GM18858 (cell line): ENCODE measurements around the gene GAA.

Experiments used
- ATAC-seq: cut with Tn5 transposase; IDR thresholded peaks from one replicate; pipeline ENCODE4 v1.9.1; 2021; ENCODE audit not compliant: unreplicated experiment

Gene GAA

DNA sequence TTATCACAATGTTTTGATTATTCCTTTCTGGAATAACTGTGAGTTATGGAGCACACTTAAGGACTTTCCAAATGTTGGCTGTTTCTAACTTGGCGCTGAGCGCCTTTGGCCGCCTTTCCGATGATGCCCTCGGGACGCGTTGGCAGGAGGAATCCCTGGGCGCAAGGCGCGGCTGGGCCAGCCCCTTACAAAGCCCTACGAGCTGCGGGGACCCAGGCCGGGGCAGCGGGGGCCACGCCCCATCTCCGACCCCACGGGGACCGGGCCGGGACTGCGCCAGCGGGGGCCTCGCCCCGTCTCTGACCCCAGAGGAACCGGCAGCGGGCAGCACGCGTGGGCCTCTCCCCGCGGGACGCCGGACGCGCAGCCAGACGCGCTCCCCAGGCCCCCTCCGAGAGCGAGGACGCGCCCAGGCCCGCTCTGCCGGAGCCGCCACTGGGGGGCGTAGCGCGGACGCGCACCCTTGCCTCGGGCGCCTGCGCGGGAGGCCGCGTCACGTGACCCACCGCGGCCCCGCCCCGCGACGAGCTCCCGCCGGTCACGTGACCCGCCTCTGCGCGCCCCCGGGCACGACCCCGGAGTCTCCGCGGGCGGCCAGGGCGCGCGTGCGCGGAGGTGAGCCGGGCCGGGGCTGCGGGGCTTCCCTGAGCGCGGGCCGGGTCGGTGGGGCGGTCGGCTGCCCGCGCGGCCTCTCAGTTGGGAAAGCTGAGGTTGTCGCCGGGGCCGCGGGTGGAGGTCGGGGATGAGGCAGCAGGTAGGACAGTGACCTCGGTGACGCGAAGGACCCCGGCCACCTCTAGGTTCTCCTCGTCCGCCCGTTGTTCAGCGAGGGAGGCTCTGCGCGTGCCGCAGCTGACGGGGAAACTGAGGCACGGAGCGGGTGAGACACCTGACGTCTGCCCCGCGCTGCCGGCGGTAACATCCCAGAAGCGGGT, at the start of gene GAA:
TSS of gene GAA (plus strand) at position 571 of the 935 bp plus-strand sequence. CDS start 3,006 bp downstream, outside the sequence.
- ATAC-seq = peak; percentile 51

DNA sequence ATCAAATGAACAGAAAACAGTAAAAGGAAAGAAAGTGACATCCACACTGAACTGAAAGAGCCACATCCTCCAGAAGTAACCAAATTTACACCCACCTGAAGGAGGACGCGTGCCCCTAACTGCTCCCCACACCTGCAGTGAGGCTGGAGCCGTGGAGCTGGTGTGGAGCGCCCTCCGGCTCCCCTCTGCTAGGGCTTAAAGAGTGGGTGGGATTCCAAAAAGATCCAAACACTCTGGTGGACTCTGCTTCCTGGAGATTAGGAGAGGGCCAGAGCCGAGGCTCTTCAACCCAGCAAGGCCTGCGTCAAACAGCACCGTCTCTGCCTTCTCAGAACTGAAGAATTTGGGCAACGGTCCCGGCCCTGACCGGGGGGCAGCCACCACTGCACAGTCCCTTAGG, 49.7 kb upstream of the GAA start:
- ATAC-seq = no peak

DNA sequence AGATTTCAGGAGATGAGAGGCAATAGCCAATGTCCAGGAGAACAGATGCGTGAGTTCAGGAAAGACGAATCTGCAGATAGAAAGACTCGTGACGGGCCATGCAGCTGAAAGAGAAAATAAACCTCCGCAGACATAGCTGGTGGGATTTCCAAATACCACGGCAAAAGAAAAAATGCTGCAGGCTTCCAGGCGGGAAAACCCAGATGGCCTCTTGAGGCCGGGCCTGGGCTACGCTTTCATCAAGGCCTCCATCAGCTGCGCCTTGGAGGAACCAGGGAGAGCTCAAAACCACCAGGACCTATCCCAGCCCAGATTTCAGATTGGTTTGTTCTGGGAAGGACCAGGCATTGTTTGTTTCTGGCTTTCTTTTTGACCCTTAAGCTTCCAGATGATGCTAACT, 48.3 kb upstream of the GAA start:
- ATAC-seq = no peak

DNA sequence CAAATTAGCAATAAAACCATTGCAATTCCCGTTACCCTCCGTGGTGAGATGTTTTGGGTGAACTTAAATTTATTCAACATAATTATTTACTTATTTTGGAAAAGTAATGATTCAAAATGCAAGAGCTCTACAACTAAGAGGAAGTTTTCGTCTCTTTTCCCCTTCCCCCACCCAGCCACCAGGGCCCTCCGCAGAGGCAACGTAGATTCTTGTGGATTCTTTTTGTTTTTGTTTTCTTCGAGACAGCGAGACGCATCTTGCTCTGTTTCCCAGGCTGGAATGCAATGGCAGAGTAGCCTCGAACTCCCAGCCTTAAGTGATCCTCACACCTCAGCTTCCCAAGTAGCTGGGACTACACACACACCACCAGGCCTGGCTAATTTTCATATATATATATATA, 45.8 kb upstream of the GAA start:
- ATAC-seq = no peak

DNA sequence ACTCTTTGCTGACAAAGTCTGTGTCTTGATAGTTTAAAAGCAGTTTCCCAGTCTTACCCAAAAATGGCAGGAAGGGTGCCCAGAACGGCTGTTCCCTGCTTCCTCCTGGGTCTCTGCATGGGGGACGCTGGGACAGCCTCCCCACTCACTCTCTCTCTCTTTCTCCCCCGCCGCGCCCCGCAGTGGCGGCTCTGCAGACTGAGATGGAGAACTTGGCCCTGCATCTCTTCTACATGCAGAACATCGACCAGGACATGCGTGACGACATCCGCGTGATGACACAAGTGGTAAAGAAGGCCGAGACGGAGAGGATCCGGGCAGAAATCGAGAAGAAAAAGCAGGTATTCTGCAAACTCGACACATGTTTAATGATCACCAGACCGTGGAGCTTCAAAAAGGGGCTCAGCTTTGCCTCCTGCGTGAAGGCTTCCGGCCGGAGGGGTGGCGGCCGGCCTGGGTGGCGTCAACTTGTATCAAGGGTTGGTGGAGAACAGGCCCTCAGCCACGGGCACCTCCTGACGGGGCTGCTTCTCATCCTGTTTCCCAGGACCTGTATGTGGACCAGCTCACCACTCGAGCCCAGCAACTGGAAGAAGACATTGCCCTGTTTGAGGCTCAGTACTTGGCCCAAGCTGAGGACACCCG, 42.9 kb upstream of the GAA start:
- no peak for ATAC-seq

DNA sequence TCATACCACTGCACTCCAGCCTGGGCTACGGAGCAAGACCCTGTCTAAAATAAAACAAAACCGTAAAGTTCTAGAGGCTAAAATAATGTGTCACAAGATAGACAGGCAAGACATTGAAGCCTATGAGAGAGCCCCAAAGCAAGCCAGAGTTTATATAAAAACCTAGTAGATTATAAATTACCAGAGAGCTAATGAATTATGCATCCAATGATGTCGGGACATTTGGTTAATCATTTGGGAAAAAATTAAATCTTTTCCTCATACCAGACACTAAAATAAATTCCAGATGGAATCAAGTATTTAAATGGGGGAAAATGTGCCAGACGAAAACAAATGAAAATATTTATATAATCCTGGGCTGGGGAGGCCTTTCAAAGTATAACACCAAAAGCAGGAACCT, 40.7 kb upstream of the GAA start:
- no peak for ATAC-seq

DNA sequence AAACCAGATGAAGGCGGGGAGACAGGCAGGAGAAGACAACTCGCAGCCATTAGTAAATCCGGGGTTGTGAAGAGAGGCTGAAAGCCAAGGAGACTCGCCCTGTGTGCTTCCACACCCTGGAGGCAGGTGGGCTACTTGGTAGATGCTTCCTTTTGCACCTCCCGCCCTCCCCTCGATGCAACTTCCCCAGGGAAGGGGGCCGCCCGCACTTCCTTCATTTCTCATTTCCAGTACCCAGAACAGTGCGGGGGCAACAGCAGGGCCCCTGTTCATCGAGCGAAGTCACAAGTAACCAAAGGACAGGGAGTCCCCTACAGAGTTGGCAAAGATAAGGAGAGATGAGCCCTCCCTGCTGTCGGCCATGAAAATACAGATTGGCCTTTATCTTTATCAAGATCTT, 40.0 kb upstream of the GAA start:
- ATAC-seq = no peak

DNA sequence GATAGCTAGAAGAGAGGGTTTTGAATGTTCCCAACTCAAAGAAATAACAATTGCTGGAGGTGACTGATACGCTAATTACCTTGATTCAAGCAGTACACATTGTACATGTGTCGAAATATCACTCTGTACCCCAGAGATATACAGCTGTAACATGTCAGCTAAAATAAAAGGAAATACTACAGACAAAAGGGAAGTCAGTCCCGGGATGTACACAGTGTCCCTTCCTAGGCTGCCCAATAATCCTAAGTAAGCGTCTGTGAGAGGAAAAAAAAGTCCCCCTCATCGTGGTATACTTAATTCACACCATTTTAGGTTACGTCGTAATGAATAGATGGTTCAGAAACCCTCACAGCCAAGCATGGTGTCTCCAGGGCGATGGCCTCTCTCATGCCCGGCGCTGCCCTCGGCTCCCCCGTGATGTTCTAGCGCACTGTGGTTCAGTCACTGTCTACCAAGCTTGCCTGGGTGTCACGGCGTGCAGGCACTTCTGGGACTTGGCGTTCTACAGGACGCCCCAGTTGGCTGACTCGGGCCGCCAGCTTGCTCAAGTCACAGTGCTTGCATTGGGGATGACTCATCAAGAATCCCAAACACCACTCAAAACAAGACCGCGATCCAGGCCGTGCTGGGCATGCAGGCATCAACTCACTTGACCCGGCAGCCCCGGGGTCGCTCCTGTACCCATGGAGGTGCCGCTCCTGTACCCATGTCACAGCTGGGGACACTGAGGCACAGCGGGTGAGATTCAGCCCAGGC, 37.4 kb upstream of the GAA start:
- ATAC-seq = no peak

DNA sequence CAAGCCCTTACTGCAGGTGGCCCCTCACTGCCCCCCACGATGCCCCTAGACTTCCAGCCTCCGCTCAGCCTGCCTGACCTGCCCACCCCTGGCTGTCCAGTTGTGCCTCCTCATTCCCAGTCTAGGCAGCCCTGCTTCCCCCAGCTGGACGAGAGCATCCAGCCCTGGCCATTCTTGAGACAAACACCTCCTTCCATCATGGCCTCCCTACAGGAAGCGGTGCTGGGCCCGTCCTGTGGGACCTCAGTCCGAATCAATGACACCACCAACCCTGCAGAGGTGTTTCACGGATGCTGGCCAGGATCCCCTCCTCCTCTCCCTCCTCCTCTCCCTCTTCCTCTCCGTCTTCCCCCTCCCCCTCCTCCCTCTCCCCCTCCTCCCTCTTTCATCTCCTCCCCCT, 36.7 kb upstream of the GAA start:
- no peak for ATAC-seq

DNA sequence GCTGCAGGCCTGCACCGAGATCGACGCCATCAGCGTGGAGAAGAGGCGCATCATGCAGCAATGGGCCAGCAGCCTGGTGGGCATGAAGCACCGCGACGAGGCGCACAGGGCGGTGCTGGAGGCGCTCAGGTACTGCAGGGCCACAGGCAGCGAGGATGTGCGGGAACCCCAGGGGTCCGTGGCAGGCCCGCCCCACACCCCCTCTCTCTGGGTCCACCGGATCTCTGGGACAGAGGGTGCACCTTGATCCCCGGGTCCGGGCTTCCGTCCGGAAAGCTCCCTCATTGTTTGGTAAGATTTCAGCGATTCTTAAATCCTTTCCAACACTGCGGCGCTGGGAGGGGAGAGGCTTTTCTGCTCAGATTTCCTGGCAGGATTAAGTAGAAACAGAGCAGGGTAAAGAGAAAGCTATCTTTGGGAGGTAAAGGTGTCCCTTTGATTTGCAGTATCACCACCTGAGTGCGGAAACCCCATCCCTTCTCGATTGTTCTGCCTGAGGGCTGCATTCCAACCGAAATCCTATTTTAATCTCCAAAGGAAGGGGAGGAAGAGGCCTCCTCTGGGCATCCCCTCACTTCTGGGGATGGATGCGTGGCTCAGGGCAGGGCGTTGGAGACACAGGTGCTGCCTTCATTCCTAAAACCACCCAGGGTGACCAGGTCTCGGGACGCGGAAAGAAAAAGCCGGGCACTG, 35.8 kb upstream of the GAA start:
- ATAC-seq = no peak

DNA sequence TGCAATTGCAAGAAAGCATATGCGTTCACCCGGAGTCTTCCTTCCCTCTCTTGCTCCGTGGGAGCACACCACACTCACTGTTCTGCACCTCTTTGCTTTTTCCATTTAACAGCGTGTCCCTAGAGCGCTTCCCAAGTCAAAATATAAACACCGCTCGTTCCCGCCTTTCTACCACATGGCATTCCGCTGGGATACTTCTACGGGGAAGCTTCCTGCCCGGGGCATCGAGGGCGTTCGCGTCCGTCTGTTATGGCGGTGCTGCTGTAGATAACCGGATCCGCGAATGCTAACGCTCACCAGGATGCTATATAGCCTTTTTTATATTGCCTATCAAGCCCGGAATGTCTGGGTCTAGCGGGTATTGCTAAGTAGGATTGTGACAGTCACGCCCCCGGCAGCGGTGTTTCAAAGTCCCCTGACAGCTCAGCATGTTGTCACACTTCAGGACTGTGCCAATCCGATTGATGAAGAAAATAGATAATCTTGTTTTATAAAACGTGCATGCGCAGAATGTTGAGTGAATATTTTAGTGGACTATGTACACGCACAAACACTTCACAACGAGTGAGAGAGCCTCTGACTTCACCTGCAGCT, 33.9 kb upstream of the GAA start:
- no peak for ATAC-seq

DNA sequence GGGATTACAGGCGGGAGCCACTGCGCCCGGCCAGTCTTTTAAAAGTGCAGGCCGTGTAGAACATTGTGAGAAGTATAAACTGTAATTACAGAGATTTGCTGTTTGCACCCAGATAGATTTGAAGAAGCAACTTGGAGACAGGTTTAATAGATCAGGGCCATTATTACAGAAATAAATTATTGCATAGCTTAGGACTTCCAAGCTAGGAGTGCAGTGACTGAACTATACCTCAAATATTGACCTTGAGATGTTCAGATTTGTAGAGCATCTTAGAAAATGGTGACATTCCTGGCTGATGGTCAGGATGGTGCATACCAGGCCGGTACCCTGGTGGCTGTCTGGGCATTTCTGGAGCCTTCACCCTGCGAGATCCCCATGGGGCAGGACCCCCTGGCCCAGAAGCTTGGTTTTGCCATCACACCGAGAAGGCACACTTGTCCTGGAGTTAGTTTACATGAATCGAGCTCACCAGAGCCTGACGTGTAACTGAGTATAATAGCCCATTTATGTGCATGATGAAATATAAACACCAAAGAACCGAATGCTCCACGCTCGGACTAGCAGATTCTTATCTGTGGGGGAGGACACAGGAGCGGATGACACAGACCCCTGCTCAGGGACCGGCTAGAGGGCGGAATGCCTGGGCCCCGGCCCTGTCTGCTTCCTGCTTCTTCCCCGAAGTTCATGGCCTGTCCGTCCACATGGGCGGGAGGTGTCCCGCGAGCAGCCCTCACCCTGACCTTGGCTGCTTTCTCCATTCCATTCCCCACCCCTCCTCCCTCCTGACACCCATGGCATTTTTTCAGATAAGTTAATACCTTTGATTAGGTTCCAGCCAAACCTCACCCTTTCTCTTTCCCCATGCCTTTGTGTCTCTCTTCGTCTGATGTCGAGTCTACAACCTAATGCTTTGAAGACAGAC, 32.8 kb upstream of the GAA start:
- no peak for ATAC-seq

DNA sequence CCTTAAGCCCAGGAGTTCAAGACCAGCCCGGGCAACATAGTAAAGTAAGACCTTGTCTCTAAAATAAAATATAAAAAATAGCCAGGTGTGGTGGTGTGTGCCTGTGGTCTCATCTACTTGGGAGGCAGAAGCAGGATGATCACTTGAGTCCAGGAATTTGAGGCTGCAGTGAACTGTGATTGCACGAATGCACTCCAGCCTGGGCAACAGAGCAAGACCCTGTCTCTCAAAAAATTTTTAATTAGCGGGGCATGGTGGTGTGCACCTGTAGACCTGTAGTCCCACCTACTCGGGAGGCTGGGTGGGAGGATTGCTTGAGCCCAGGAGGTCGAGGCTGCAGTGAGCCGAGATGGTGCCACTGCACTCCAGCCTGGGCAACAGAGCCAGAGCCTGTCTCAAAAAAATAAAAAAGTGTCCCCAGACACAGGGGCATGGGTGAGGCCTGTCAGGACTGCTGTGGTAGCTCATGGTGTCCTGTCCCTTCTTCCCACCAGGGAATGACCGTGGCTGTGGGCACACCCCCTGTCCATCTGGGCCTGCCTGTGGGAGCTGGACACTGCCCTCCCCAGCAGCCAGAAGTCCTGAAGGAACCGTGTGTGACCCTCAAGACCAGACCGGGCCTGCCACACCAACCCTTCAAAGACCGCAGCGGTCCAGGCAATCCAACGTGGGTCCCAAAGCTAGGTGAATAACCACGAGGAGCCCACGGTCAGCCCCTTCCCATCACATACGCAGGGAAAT, 30.8 kb upstream of the GAA start:
- no peak for ATAC-seq

DNA sequence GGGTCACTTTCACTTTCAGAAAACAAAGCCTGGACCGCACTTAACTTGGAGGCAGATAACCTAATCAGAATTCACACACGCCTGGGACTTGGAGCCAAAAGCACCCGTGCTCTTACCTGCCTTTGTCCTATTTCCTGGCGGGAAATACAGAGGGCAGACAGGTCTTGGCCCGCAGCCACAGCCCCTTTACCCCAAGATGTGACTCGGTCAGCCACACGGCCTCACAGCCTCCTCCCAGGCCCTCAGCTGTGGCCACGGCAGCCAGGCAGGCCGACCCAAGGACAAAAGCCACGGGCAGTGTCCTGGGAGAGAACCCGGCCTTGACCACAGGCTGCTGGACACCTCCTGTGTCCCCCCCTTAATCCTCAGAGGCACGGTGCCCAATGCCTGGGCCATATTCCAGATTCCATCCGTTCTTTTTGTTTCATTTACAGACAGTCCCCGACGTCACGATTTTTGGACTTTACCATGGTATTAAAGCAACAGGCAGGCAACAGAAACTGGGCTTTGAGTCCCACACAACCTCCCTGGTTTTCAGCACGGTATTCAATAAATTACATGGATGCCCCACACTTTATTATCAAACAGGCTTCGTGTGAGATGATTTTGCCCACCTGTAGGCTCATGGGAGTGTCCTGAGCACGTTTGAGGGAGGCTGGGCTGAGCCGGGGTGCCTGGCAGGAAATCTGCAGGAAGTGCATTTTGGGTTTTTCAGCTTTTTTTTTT, 30.1 kb upstream of the GAA start:
- ATAC-seq = no peak

DNA sequence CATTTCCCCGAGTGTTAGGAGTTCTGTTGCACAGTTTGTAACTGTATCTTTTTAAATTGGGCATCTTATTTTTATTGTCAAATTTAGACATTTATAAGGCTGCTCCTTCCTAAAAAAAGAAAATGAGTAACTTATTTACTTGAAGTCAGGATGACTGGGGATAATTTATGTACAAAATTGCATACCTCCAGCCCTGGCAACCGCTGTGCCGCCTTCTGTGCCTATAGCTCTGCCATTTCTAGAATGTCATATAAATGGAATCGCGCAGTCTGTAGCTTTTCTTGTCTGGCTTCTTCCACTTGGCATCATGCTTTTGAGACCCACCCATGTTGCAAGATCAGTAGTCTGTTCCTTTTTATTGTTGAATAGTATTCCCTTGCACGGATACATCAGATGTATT, 29.0 kb upstream of the GAA start:
- no peak for ATAC-seq

DNA sequence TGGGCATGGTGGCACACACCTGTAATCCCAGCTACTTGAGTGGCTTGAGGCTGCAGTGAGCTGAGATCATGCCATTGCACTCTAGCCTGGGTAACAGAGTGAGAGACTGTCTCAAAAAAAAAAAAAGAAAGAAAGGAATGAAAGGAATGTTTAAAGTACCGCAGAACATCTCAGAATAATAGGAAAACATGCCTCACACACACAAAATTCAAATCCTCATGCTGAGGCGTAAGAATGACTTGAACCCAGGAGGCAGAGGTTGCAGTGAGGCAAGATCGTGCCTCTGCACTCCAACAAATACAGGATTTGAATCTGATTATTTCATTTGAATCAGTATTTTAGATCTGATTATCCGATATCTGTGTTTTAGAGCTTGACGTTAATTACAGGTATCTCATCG, 21.3 kb upstream of the GAA start:
- no peak for ATAC-seq

DNA sequence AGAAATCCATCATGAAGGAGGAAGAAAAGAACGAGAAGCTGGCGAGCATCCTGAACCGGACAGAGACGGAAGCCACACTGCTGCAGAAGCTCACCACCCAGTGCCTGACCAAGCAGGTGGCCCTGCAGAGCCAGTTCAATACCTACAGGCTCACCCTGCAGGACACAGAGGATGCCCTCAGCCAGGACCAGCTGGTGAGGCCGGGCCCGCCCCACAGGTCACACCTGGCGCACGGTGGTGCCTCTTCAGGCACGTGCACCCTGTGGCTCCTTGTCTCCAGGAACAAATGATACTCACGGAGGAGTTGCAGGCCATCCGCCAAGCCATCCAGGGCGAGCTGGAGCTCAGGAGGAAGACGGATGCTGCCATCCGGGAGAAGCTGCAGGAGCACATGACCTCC, 19.8 kb upstream of the GAA start:
- ATAC-seq = no peak

DNA sequence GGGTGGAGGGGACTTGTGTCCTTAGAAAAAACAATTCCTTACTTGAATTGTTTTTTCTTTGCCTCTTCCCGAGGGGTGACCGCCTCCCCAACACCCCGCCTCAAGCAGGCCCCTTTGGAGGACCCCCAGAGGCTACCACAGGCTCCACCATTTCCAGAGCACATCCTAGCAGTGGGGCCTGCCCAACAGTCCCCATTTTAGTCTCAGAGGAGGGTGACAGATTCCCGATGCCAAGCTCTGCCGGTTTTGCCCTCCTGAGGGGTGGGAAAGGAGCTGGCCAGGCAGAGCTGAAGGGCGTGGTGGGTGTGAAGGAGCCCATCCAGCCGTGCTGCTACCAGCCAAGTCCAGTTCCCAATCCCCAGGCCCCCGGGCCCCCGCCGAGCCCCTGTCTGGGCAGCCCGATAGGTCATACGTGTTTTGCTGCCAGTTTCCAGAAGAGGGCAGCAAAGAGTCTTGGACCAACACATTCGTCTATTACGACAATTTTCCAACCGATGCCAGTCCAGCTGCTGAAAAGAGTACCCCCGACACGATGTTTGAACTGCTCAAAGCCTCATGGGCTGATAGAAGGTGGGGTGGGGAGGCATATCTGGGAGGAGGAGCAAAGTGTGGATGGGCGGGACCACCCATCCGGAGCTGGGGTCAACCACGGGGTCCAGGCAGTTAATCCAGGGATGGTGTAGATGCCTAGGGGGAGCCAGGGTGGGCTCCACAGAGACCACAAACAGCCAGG, 18.8 kb upstream of the GAA start:
- ATAC-seq = no peak
